ENCODE data around the gene MAGEA11.
"Not testable (repeated sequence)": the region's sequence is repeated elsewhere in the genome, so short reads cannot be mapped to it uniquely, and the experiment has no call there.

Gene MAGEA11

DNA sequence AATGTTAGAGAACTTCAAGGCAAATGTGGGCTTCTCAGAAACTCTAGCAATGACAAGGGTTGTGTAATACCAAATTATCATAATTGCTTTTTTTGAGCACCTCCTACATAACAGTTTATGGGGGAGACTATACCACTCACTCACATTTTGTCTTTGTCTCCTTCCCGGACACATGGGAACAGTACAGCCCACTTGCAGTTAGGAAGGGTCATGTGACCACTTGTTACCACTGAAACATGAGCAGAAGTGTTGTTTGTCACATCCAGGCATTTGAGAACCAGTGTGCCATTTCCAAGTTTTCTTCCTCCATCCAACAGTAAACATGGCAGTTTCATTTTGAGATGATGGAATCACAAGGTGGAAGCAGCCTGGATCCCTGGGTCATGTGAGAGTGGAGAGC is 6.9 kb downstream of the MAGEA11 start:
- Histone ChIP-seq H3K9me3 (replicated peaks in 1 of 2; ENCODE audit: control insufficient read depth in 2 of 2, insufficient read depth in 1 of 2, low read depth in 1 of 2, low read length in 2 of 2) (no peaks in the 10 kb centered on the region), H2AK5ac (ENCODE audit: low read depth, low read length) (no peak overlapping the region), H3K4me3 (ENCODE audit: low read length in 2 of 2) (no peak overlapping the region), H2BK12ac (ENCODE audit: low read length) (no peak overlapping the region), H3K27me3 (ENCODE audit: control insufficient read depth in 3 of 3, insufficient read depth in 3 of 3, low read depth in 1 of 3, low read length in 3 of 3) (peaks cover 0 to 19% (median 0%) of the 10 kb centered on the region in 3 experiments), H2BK120ac (ENCODE audit: low read depth, low read length) (no peak overlapping the region), H4K91ac (ENCODE audit: low read depth, low read length, poor library complexity) (no peak overlapping the region), H2AFZ (ENCODE audit: low read length) (no peak overlapping the region), H3K4ac (ENCODE audit: low read length) (no peak overlapping the region), H3K79me1 (ENCODE audit: low read depth, low read length) (no peaks in the 10 kb centered on the region), H3K9ac (ENCODE audit: low read depth, low read length, poor library complexity) (no peak overlapping the region), H3K4me2 (ENCODE audit: insufficient read depth, low read length, poor library complexity, severe bottlenecking) (no peak overlapping the region), H3K27ac (replicated peaks; ENCODE audit: low read length) (no peak overlapping the region), H3K18ac (ENCODE audit: low read length) (no peak overlapping the region), H3K14ac (ENCODE audit: low read length) (no peak overlapping the region), H2BK15ac (ENCODE audit: low read length) (no peak overlapping the region), H3K36me3 (replicated peaks in 1 of 2; ENCODE audit: control insufficient read depth in 2 of 2, insufficient read depth in 2 of 2, low read length in 2 of 2) (no peaks in the 10 kb centered on the region), H4K8ac (ENCODE audit: low read depth, low read length) (no peak overlapping the region), H2BK5ac (ENCODE audit: low read length) (no peak overlapping the region), H3K23ac (ENCODE audit: low read depth, low read length, poor library complexity) (no peak overlapping the region), H3K4me1 (ENCODE audit: control insufficient read depth in 2 of 2, insufficient read depth in 1 of 2, low read depth in 1 of 2, low read length in 2 of 2) (no peaks in the 10 kb centered on the region)
- DNase-seq (ENCODE audit: low spot score), result no peak
- no CpG with 5 or more reads among the region's 1 CpG for whole genome bisulfite sequencing, 2 donors (ENCODE audit: extremely low coverage in 2 of 2, insufficient read length in 2 of 2, insufficient replicate concordance in 1 of 2)

DNA sequence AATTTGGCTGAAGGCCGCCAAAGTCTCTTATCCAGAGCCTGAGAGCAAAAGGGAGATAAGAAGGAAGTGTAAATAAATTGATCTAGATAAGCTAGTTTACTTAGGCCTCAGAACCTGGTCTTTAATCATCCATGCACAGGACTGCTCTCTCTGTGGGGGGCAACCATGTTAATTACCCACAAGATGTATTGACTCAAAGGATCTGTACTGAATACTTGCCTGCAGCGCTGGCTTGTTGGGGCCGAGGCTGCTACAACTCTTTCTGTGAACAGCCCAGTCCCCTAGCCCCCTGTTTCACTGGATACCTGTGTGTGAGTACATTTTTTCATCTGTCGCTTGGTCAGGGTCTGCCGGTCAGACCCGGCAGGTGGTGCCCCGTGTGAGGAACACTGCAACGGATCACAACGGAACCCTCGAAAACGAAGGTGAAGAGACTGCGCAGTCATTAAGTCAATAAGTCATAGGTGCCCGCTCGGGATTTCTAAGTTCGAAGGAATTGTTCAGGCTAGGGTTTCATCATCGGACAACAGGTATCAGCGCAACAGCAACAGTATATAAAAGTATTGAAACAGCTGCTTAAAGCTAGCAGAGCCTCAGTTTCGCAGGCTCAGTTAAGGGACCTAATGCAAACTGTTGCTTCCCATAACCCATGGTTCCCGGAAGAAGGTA is 8.3 kb downstream of the MAGEA11 start:
- H3K14ac ChIP-seq (ENCODE audit: low read length), result no peak overlapping the region
- no peaks in the 10 kb centered on the region for H3K79me1 ChIP-seq (ENCODE audit: low read depth, low read length)
- no peak overlapping the region for H3K4me3 ChIP-seq (ENCODE audit: low read length in 2 of 2)
- no peak overlapping the region for H2AFZ ChIP-seq (ENCODE audit: low read length)
- no peak overlapping the region for H3K4me2 ChIP-seq (ENCODE audit: insufficient read depth, low read length, poor library complexity, severe bottlenecking)
- H3K9me3 ChIP-seq (replicated peaks in 1 of 2; ENCODE audit: control insufficient read depth in 2 of 2, insufficient read depth in 1 of 2, low read depth in 1 of 2, low read length in 2 of 2), result no peaks in the 10 kb centered on the region
- H4K91ac ChIP-seq (ENCODE audit: low read depth, low read length, poor library complexity), result no peak overlapping the region
- H3K27ac ChIP-seq (replicated peaks; ENCODE audit: low read length), result no peak overlapping the region
- H3K4me1 ChIP-seq (ENCODE audit: control insufficient read depth in 2 of 2, insufficient read depth in 1 of 2, low read depth in 1 of 2, low read length in 2 of 2), result no peaks in the 10 kb centered on the region
- H2AK5ac ChIP-seq (ENCODE audit: low read depth, low read length), result no peak overlapping the region
- H2BK120ac ChIP-seq (ENCODE audit: low read depth, low read length), result no peak overlapping the region
- no peak overlapping the region for H3K23ac ChIP-seq (ENCODE audit: low read depth, low read length, poor library complexity)
- H3K4ac ChIP-seq (ENCODE audit: low read length), result no peak overlapping the region
- no peak overlapping the region for H2BK15ac ChIP-seq (ENCODE audit: low read length)
- WGBS, 2 donors (ENCODE audit: extremely low coverage in 2 of 2, insufficient read length in 2 of 2, insufficient replicate concordance in 1 of 2), result no CpG with 5 or more reads among the region's 19 CpGs
- H3K18ac ChIP-seq (ENCODE audit: low read length), result no peak overlapping the region
- H3K9ac ChIP-seq (ENCODE audit: low read depth, low read length, poor library complexity), result no peak overlapping the region
- H2BK12ac ChIP-seq (ENCODE audit: low read length), result no peak overlapping the region
- H3K27me3 ChIP-seq (ENCODE audit: control insufficient read depth in 3 of 3, insufficient read depth in 3 of 3, low read depth in 1 of 3, low read length in 3 of 3), result peaks cover 0 to 19% (median 0%) of the 10 kb centered on the region in 3 experiments
- H2BK5ac ChIP-seq (ENCODE audit: low read length), result no peak overlapping the region
- H4K8ac ChIP-seq (ENCODE audit: low read depth, low read length), result no peak overlapping the region
- DNase-seq (ENCODE audit: low spot score), result no peak
- no peaks in the 10 kb centered on the region for H3K36me3 ChIP-seq (replicated peaks in 1 of 2; ENCODE audit: control insufficient read depth in 2 of 2, insufficient read depth in 2 of 2, low read length in 2 of 2)

DNA sequence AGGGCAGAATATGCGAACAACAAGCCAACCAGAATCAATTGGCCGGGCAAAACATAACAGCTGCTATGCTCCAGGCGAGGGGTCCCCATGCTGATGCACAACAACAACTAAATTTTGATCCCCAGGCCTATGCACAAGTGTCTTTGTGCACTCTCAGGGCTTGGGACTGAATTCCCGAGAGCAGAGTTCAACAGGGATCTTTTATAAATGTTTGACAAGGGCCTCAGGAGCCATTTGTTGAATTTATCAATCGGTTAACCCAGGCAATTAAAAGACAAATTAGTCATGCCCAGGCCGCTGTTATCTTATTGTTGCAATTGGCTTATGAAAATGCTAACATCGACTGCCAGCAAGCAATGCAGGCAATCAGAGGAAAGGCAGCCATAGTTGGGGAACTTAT is 9.4 kb downstream of the MAGEA11 start:
- not testable (repeated sequence) for H2AFZ ChIP-seq (ENCODE audit: low read length); H3K4ac ChIP-seq (ENCODE audit: low read length); H3K4me2 ChIP-seq (ENCODE audit: insufficient read depth, low read length, poor library complexity, severe bottlenecking); H3K9me3 ChIP-seq (replicated peaks in 1 of 2; ENCODE audit: control insufficient read depth in 2 of 2, insufficient read depth in 1 of 2, low read depth in 1 of 2, low read length in 2 of 2); DNase-seq (ENCODE audit: low spot score); H4K8ac ChIP-seq (ENCODE audit: low read depth, low read length); H2BK120ac ChIP-seq (ENCODE audit: low read depth, low read length); H2BK12ac ChIP-seq (ENCODE audit: low read length); H2BK5ac ChIP-seq (ENCODE audit: low read length); H3K36me3 ChIP-seq (replicated peaks in 1 of 2; ENCODE audit: control insufficient read depth in 2 of 2, insufficient read depth in 2 of 2, low read length in 2 of 2); H3K23ac ChIP-seq (ENCODE audit: low read depth, low read length, poor library complexity); H3K79me1 ChIP-seq (ENCODE audit: low read depth, low read length); H2BK15ac ChIP-seq (ENCODE audit: low read length); H2AK5ac ChIP-seq (ENCODE audit: low read depth, low read length); H3K4me3 ChIP-seq (ENCODE audit: low read length in 2 of 2); H3K9ac ChIP-seq (ENCODE audit: low read depth, low read length, poor library complexity); H3K4me1 ChIP-seq (ENCODE audit: control insufficient read depth in 2 of 2, insufficient read depth in 1 of 2, low read depth in 1 of 2, low read length in 2 of 2); H3K18ac ChIP-seq (ENCODE audit: low read length); H4K91ac ChIP-seq (ENCODE audit: low read depth, low read length, poor library complexity); H3K14ac ChIP-seq (ENCODE audit: low read length); H3K27ac ChIP-seq (replicated peaks; ENCODE audit: low read length)
- no CpG with 5 or more reads among the region's 7 CpGs for WGBS, 2 donors (ENCODE audit: extremely low coverage in 2 of 2, insufficient read length in 2 of 2, insufficient replicate concordance in 1 of 2)
- H3K27me3 ChIP-seq (ENCODE audit: control insufficient read depth in 3 of 3, insufficient read depth in 3 of 3, low read depth in 1 of 3, low read length in 3 of 3), result peaks cover 0 to 19% (median 0%) of the 10 kb centered on the region in 3 experiments

DNA sequence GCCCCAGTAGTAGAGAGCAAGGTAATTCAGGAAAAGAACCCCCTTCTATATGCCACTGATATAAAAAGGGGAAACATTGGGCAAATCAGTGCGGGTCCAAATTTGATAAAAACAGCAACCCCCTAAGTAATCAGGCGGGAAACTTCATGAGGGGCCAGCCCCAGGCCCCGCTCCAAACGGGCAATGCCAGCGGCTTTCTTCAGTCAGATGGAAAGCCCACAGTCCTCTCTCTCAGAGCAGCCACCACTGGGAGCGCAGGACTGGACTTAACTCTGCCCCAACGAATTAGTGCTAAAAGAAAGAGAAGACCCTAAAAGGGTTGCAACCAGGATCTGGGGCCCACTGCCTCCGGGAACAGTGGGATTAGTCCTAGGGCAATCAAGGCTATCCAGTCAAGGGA is 9.9 kb downstream of the MAGEA11 start:
- Histone ChIP-seq H2AK5ac (ENCODE audit: low read depth, low read length) (no peak overlapping the region), H2BK12ac (ENCODE audit: low read length) (no peak overlapping the region), H3K4me2 (ENCODE audit: insufficient read depth, low read length, poor library complexity, severe bottlenecking) (no peak overlapping the region), H3K23ac (ENCODE audit: low read depth, low read length, poor library complexity) (no peak overlapping the region), H2AFZ (ENCODE audit: low read length) (no peak overlapping the region), H3K27me3 (ENCODE audit: control insufficient read depth in 3 of 3, insufficient read depth in 3 of 3, low read depth in 1 of 3, low read length in 3 of 3) (peaks cover 0 to 19% (median 0%) of the 10 kb centered on the region in 3 experiments), H4K91ac (ENCODE audit: low read depth, low read length, poor library complexity) (no peak overlapping the region), H3K18ac (ENCODE audit: low read length) (no peak overlapping the region), H3K79me1 (ENCODE audit: low read depth, low read length) (no peaks in the 10 kb centered on the region), H4K8ac (ENCODE audit: low read depth, low read length) (no peak overlapping the region), H2BK120ac (ENCODE audit: low read depth, low read length) (no peak overlapping the region), H3K9ac (ENCODE audit: low read depth, low read length, poor library complexity) (no peak overlapping the region), H3K4ac (ENCODE audit: low read length) (no peak overlapping the region), H3K36me3 (replicated peaks in 1 of 2; ENCODE audit: control insufficient read depth in 2 of 2, insufficient read depth in 2 of 2, low read length in 2 of 2) (no peaks in the 10 kb centered on the region), H2BK15ac (ENCODE audit: low read length) (no peak overlapping the region), H3K9me3 (replicated peaks in 1 of 2; ENCODE audit: control insufficient read depth in 2 of 2, insufficient read depth in 1 of 2, low read depth in 1 of 2, low read length in 2 of 2) (no peaks in the 10 kb centered on the region), H3K4me1 (ENCODE audit: control insufficient read depth in 2 of 2, insufficient read depth in 1 of 2, low read depth in 1 of 2, low read length in 2 of 2) (no peaks in the 10 kb centered on the region), H3K4me3 (ENCODE audit: low read length in 2 of 2) (no peak overlapping the region), H3K14ac (ENCODE audit: low read length) (no peak overlapping the region), H2BK5ac (ENCODE audit: low read length) (no peak overlapping the region), H3K27ac (replicated peaks; ENCODE audit: low read length) (no peak overlapping the region)
- no CpG with 5 or more reads among the region's 8 CpGs for WGBS, 2 donors (ENCODE audit: extremely low coverage in 2 of 2, insufficient read length in 2 of 2, insufficient replicate concordance in 1 of 2)
- no peak for DNase-seq (ENCODE audit: low spot score)

Data from neuronal stem cell (in vitro differentiated cells).